PC-3 (cell line): ENCODE results near the gene ROR1.

ENCODE experiments used
- EZH2 ChIP-seq: fragments of 300-600 bp; sonication (generic); IDR thresholded peaks from one replicate; pipeline ENCODE4 v1.6.1; 2017; ENCODE audit warnings: antibody characterized with exemption, mild to moderate bottlenecking, low read length; ENCODE audit not compliant: unreplicated experiment
- TF ChIP-seq, protein P1 (sequence below): fragments of 300-600 bp; sonication (generic); conservative IDR thresholded peaks from 2 replicates; pipeline ENCODE4 v1.5.1; 2017; ENCODE audit warnings: antibody characterized with exemption, low read depth, mild to moderate bottlenecking, low read length

- TF ChIP-seq, protein P1, sequence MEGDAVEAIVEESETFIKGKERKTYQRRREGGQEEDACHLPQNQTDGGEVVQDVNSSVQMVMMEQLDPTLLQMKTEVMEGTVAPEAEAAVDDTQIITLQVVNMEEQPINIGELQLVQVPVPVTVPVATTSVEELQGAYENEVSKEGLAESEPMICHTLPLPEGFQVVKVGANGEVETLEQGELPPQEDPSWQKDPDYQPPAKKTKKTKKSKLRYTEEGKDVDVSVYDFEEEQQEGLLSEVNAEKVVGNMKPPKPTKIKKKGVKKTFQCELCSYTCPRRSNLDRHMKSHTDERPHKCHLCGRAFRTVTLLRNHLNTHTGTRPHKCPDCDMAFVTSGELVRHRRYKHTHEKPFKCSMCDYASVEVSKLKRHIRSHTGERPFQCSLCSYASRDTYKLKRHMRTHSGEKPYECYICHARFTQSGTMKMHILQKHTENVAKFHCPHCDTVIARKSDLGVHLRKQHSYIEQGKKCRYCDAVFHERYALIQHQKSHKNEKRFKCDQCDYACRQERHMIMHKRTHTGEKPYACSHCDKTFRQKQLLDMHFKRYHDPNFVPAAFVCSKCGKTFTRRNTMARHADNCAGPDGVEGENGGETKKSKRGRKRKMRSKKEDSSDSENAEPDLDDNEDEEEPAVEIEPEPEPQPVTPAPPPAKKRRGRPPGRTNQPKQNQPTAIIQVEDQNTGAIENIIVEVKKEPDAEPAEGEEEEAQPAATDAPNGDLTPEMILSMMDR: no peak
- no peak for TF ChIP-seq EZH2
Observed at GRCh38 chr1:63833363-63834119, 59.7 kb downstream of the ROR1 start.
